Stimulated activated CD4-positive, alpha-beta T cell treated with anti-CD3 and anti-CD28 coated beads, TNF-alpha, amount 100 ng/mL, for 4 hours (primary cell): ENCODE measurements around the gene C16orf87.
A peak's percentile ranks its signal among the peaks of the same experiment; 100 is the strongest.
"Not testable (repeated sequence)": the region's sequence is repeated elsewhere in the genome, so short reads cannot be mapped to it uniquely, and the experiment has no call there.

Source experiments
- DNase-seq, 3 experiments: peaks; one replicate each; pipeline ENCODE4 v3.0.0-alpha.2; 2020; ENCODE audit warnings: low read depth in 3 of 3

The C16orf87 gene

DNA sequence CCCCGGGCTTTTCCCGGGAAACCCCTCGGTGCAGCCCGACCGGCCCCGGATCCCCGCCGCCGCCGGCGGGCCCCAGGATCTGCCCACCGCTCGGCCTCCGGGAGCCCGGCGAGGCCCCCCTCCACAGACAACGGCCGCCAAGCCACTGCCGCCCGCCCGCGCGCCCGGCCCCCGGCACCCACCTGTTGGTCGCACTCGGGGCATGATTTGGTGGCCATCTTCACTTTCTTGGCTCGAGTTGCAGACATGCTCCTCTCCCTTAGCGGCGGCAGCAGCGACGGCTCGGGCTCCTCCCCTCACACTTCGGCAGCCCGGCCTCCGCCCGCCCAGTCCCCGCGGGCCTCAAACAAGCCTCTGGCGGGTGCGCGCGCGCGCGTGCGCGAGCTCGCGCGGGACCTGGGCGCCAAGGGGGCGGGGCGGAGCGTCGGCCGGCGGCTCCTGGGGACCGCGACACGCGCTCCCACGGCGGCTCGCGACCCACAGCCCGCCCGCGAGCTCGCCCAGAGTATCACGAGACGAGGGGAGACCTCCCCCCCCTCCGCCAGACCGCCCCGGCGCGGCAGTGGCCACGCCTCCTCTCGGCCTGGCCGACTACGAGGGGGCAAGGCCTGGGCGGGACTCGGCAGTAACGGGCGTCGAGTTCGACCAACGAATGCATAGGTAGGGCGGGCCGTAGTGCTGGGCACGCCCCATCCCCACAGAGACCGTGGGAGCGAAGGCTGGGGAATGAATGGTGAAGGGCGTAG, at the start of gene C16orf87:
TSS of gene C16orf87 (minus strand) at position 279 of the 746 bp plus-strand sequence. CDS start at position 248, 31 bp downstream.
- peak; percentile 82 to 89 (median 86) for DNase-seq

- no peak for DNase-seq
Observed at GRCh38 chr16:46875243-46875642, 44.3 kb upstream of the C16orf87 start.

GRCh38 chr16:46873201-46873600, 42.2 kb upstream of the C16orf87 start:
- DNase-seq = no peak

DNA sequence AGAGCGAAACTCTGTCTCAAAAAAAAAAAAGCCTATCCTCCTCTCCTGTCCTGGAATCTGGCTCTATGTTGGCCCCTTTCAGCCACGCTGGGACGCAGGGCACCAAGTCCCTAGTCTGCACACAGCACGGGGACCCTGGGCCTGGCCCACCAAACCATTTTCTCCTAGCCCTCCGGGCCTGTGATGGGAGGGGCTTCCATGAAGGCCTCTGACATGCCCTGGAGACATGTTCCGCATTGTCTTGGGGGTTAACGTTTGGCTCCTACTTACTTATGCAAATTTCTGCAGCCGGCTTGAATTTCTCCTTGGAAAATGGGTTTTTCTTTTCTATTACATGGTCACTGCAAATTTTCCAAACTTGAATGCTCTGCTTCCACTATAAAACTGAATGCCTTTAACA, 40.6 kb upstream of the C16orf87 start:
- DNase-seq = no peak

DNA sequence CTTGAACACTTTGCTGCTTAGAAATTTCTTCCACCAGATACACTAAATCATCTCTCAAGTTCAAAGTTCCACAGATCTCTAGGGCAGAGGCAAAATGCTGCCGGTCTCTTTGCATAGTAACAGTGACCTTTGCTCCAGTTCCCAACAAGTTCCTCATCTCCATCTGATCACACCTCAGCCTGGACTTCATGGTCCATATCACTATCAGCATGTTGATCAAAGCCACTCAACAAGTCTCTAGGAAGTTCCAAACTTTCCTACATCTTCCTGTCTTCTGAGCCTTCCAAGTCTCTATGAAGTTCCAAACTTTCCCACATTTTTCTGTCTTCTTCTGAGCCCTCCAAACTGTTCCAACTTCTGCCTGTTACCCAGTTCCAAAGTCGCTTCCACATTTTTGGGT, 37.9 kb upstream of the C16orf87 start:
- DNase-seq = not testable (repeated sequence)

GRCh38 chr16:46867486-46867885, 36.5 kb upstream of the C16orf87 start:
- not testable (repeated sequence) for DNase-seq

- no peak for DNase-seq
Observed at GRCh38 chr16:46866286-46866685, 35.3 kb upstream of the C16orf87 start.

GRCh38 chr16:46862555-46863447, 31.8 kb upstream of the C16orf87 start:
- DNase-seq = no peak

DNA sequence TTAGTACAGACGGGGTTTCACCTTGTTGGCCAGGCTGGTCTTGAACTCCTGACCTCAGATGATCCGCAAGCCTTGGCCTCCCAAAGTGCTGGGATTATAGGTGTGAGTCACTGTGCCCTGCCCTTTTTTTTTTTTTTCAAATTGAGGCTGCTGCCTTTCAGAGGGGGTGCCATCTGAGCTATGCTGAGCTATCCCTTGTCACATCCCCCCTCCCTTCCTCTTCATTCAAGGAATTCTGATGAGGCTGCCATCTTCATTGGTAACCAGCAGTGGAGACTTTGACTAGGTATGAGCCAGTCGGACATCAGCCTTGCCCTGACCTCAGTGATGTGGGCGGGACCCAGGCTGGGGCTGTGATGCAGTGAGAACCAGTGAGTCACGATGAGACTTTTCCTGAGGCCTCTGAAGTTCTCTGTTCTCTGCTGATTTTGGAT, 28.8 kb upstream of the C16orf87 start:
- DNase-seq = no peak

- no peak for DNase-seq
Observed at GRCh38 chr16:46858151-46858550, 27.2 kb upstream of the C16orf87 start.

GRCh38 chr16:46857368-46857945, 26.5 kb upstream of the C16orf87 start:
- DNase-seq = no peak

- DNase-seq = no peak
Observed at GRCh38 chr16:46855389-46855788, 24.4 kb upstream of the C16orf87 start.

GRCh38 chr16:46854846-46855245, 23.9 kb upstream of the C16orf87 start:
- no peak for DNase-seq

DNA sequence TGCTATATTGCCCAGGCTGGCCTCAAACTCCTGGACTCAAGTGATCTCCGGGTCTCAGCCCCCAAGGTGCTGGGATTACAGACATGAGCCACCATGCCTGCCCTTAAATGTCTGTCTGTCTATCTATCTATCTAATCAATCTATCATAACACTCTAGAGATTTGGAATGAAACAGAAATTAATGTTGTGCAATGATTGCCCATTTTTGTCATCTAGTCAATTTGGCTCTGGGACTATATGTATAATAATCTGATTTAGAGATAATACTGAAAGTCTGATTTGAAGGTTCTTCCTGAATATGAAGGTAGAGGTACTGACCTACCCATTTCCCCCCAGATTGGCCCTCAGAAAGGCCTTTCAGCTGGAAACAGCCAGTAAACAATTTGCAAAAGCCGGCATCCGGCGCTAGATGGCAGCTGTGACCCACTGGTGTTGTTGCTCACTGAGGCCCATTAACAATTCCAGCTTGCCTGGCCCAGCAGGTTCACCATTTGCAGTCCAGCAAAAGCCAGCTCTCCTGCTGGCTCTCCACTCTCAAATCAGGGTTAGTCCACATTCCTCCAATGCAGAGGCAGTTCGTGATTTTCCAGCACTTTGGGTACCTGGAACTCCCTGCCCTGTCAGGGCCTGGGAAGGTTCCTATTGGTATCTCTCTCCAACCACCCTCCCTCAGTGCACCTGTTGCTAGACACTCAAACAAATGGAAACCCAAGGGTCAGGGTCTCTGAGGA, 22.9 kb upstream of the C16orf87 start:
- peak; percentile 23 to 36 (median 28) for DNase-seq

GRCh38 chr16:46852130-46852529, 21.1 kb upstream of the C16orf87 start:
- no peak for DNase-seq

DNA sequence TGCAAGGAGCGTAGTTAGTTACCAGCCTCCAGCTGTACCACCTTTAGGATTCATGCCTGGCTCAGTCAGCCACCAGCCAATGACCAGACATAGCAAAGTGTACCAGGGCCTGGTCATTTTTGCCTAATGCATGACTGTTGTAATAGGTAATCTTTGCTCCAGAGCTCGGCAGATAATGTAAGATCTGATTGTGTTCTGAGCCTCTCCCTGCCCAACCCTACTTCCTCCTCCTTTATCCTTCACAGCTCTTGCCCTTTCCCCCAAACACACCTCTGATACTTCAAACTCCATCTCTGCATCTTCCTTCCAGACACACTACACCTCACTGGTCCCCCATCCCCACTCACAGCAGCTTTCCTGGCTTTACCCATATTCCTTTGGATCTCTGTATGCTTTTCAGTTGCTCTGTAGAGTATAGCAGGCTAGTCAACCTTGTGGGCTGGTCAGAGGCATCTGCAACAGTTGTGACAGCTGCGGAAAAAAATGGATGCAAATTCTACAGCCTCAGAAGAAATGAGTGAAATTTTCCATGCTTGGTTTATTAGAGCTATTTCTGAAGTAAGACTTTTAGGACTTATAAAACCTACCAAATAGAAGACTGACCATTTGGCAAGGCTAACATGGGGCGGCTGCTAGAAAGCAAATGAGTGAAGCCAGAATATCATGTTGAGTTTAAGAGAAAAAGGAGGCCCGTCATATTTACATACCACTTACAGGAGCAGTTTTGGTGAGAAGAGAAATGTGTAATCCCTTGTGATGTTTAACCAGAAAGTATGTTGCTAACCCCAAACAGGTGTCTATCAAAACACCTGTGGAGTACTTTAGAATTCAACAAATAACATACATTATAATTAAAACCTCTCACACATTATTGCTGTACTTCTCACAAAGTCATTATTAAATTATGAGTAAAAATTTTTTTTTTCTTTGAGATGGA, 19.9 kb upstream of the C16orf87 start:
- DNase-seq = no peak

- DNase-seq = no peak
Observed at GRCh38 chr16:46848768-46849764, 18.1 kb upstream of the C16orf87 start.

GRCh38 chr16:46845952-46846351, 15.0 kb upstream of the C16orf87 start:
- no peak for DNase-seq

DNA sequence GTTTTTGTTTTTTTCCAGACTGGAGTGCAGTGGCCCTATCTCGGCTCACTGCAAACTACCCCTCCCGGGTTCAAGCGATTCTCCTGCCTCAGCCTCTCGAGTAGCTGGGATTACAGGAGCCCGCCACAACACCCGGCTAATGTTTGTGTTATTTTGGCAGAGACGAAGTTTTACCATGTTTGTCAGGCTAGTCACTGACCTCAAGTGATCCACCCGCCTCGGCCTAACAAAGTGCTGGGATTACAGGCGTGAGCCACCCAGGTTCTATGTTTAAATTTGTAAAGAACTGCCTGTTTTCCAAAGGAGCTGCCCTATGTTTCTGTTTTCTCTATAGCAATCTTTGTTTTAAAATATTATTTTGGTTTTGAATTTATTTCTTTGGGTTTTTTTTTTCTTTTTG, 13.8 kb upstream of the C16orf87 start:
- DNase-seq = no peak
